ENCODE measurements around the gene DRC3.
A peak's percentile ranks its signal among the peaks of the same experiment; 100 is the strongest.

Gene DRC3

DNA sequence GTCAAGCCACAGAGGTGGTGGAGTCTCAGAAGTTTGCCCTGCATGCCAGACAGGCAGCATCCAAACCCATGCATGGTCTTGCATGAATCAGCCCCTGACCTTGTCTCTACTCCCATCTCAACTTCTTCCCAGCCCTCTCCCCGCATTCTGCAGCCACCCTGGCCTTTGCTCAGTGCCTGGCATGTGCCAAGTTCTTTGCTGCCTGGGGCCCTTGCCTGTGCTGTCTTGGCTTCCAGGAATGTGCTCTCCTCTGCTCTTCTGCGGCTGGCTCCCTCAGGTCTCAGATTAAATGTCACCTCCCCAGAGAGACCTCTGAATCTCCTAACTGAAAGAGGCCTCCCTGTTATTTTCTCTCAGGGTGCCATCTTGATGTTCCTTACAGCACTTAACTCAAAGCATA lies 17.6 kb downstream of the DRC3 start:
- Histone ChIP-seq H2BK120ac (ENCODE audit: low read depth, low read length) (no peak overlapping the region), H4K91ac (ENCODE audit: low read depth, low read length, poor library complexity) (no peak overlapping the region), H3K27ac (replicated peaks; ENCODE audit: low read length) (no peak overlapping the region), H3K9me3 (replicated peaks in 1 of 2; ENCODE audit: control insufficient read depth in 2 of 2, insufficient read depth in 1 of 2, low read depth in 1 of 2, low read length in 2 of 2) (no peaks in the 10 kb centered on the region), H3K4ac (ENCODE audit: low read length) (no peak overlapping the region), H3K36me3 (replicated peaks in 1 of 2; ENCODE audit: control insufficient read depth in 2 of 2, insufficient read depth in 2 of 2, low read length in 2 of 2) (no peaks in the 10 kb centered on the region), H3K4me1 (ENCODE audit: control insufficient read depth in 2 of 2, insufficient read depth in 1 of 2, low read depth in 1 of 2, low read length in 2 of 2) (peaks cover 5 to 6% of the 10 kb centered on the region in 2 donors), H3K4me2 (ENCODE audit: insufficient read depth, low read length, poor library complexity, severe bottlenecking) (no peak overlapping the region), H2BK5ac (ENCODE audit: low read length) (peak overlapping the region; percentile 21), H2AK5ac (ENCODE audit: low read depth, low read length) (no peak overlapping the region), H3K9ac (ENCODE audit: low read depth, low read length, poor library complexity) (no peak overlapping the region), H2BK15ac (ENCODE audit: low read length) (no peak overlapping the region), H3K4me3 (ENCODE audit: low read length in 2 of 2) (no peak overlapping the region), H3K27me3 (ENCODE audit: control insufficient read depth in 3 of 3, insufficient read depth in 3 of 3, low read depth in 1 of 3, low read length in 3 of 3) (peaks cover 0 to 6% (median 0%) of the 10 kb centered on the region in 3 experiments), H3K14ac (ENCODE audit: low read length) (no peak overlapping the region), H2BK12ac (ENCODE audit: low read length) (no peak overlapping the region), H3K18ac (ENCODE audit: low read length) (no peak overlapping the region), H2AFZ (ENCODE audit: low read length) (no peak overlapping the region), H3K23ac (ENCODE audit: low read depth, low read length, poor library complexity) (no peak overlapping the region), H4K8ac (ENCODE audit: low read depth, low read length) (no peak overlapping the region), H3K79me1 (ENCODE audit: low read depth, low read length) (no peaks in the 10 kb centered on the region)
- no peak for DNase-seq (ENCODE audit: low spot score)
- WGBS, 2 donors (ENCODE audit: extremely low coverage in 2 of 2, insufficient read length in 2 of 2, insufficient replicate concordance in 1 of 2): no CpG with 5 or more reads among the region's 2 CpGs

- DNase-seq (ENCODE audit: low spot score): no peak
- Histone ChIP-seq H2BK120ac (ENCODE audit: low read depth, low read length) (no peak overlapping the region), H2BK5ac (ENCODE audit: low read length) (no peak overlapping the region), H3K36me3 (replicated peaks in 1 of 2; ENCODE audit: control insufficient read depth in 2 of 2, insufficient read depth in 2 of 2, low read length in 2 of 2) (no peaks in the 10 kb centered on the region), H4K91ac (ENCODE audit: low read depth, low read length, poor library complexity) (no peak overlapping the region), H3K4ac (ENCODE audit: low read length) (no peak overlapping the region), H2AK5ac (ENCODE audit: low read depth, low read length) (peak overlapping the region; percentile 69), H3K27ac (replicated peaks; ENCODE audit: low read length) (no peak overlapping the region), H3K23ac (ENCODE audit: low read depth, low read length, poor library complexity) (no peak overlapping the region), H2BK12ac (ENCODE audit: low read length) (no peak overlapping the region), H3K9me3 (replicated peaks in 1 of 2; ENCODE audit: control insufficient read depth in 2 of 2, insufficient read depth in 1 of 2, low read depth in 1 of 2, low read length in 2 of 2) (no peaks in the 10 kb centered on the region), H3K9ac (ENCODE audit: low read depth, low read length, poor library complexity) (no peak overlapping the region), H3K4me3 (ENCODE audit: low read length in 2 of 2) (no peak overlapping the region), H3K18ac (ENCODE audit: low read length) (no peak overlapping the region), H3K79me1 (ENCODE audit: low read depth, low read length) (no peaks in the 10 kb centered on the region), H3K4me2 (ENCODE audit: insufficient read depth, low read length, poor library complexity, severe bottlenecking) (no peak overlapping the region), H2AFZ (ENCODE audit: low read length) (no peak overlapping the region), H3K27me3 (ENCODE audit: control insufficient read depth in 3 of 3, insufficient read depth in 3 of 3, low read depth in 1 of 3, low read length in 3 of 3) (peaks cover 0 to 6% (median 0%) of the 10 kb centered on the region in 3 experiments), H4K8ac (ENCODE audit: low read depth, low read length) (no peak overlapping the region), H3K4me1 (ENCODE audit: control insufficient read depth in 2 of 2, insufficient read depth in 1 of 2, low read depth in 1 of 2, low read length in 2 of 2) (peaks cover 6 to 9% of the 10 kb centered on the region in 2 donors), H2BK15ac (ENCODE audit: low read length) (peak overlapping the region; percentile 42), H3K14ac (ENCODE audit: low read length) (no peak overlapping the region)
- no CpG with 5 or more reads among the region's 2 CpGs for WGBS, 2 donors (ENCODE audit: extremely low coverage in 2 of 2, insufficient read length in 2 of 2, insufficient replicate concordance in 1 of 2)
These were observed 20.7 kb downstream of the DRC3 start for GRCh38 chr17:17993366-17993765.

DNA sequence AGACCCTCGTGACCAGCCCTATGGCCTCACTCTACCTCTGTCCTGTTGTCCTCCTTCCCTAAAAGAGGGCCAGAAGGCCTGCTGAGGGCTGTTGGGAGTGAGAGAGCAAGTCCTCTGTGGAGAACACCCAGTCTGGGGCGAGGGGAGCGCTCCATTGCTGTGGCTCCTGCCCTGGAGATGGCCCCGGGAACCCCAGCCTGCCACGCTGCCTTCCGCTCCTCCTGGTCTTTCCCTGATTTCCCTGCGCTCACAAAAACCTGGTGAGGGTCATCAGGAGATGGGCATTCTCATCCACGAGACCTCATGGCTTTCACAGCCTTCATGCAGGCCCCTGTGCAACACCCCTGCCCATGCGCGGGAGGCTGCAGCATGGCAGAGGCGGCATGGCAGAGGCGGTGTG lies 21.2 kb downstream of the DRC3 start:
- Histone ChIP-seq H3K18ac (ENCODE audit: low read length) (peak overlapping the region; percentile 58), H3K4ac (ENCODE audit: low read length) (no peak overlapping the region), H3K27ac (replicated peaks; ENCODE audit: low read length) (no peak overlapping the region), H3K27me3 (ENCODE audit: control insufficient read depth in 3 of 3, insufficient read depth in 3 of 3, low read depth in 1 of 3, low read length in 3 of 3) (peaks cover 0 to 6% (median 0%) of the 10 kb centered on the region in 3 experiments), H2BK12ac (ENCODE audit: low read length) (no peak overlapping the region), H2BK15ac (ENCODE audit: low read length) (peak overlapping the region; percentile 42), H3K36me3 (replicated peaks in 1 of 2; ENCODE audit: control insufficient read depth in 2 of 2, insufficient read depth in 2 of 2, low read length in 2 of 2) (no peaks in the 10 kb centered on the region), H4K8ac (ENCODE audit: low read depth, low read length) (no peak overlapping the region), H3K4me2 (ENCODE audit: insufficient read depth, low read length, poor library complexity, severe bottlenecking) (no peak overlapping the region), H3K9me3 (replicated peaks in 1 of 2; ENCODE audit: control insufficient read depth in 2 of 2, insufficient read depth in 1 of 2, low read depth in 1 of 2, low read length in 2 of 2) (no peaks in the 10 kb centered on the region), H3K14ac (ENCODE audit: low read length) (peak overlapping the region; percentile 0), H3K23ac (ENCODE audit: low read depth, low read length, poor library complexity) (peak overlapping the region; percentile 20), H3K9ac (ENCODE audit: low read depth, low read length, poor library complexity) (no peak overlapping the region), H3K4me1 (ENCODE audit: control insufficient read depth in 2 of 2, insufficient read depth in 1 of 2, low read depth in 1 of 2, low read length in 2 of 2) (peaks cover 6 to 9% of the 10 kb centered on the region in 2 donors), H3K4me3 (ENCODE audit: low read length in 2 of 2) (no peak overlapping the region), H2BK120ac (ENCODE audit: low read depth, low read length) (no peak overlapping the region), H2AK5ac (ENCODE audit: low read depth, low read length) (peak overlapping the region; percentile 69), H2AFZ (ENCODE audit: low read length) (peak overlapping the region; percentile 74), H4K91ac (ENCODE audit: low read depth, low read length, poor library complexity) (no peak overlapping the region), H3K79me1 (ENCODE audit: low read depth, low read length) (no peaks in the 10 kb centered on the region), H2BK5ac (ENCODE audit: low read length) (no peak overlapping the region)
- WGBS, 2 donors (ENCODE audit: extremely low coverage in 2 of 2, insufficient read length in 2 of 2, insufficient replicate concordance in 1 of 2): no CpG with 5 or more reads among the region's 12 CpGs
- no peak for DNase-seq (ENCODE audit: low spot score)

GRCh38 chr17:17994271-17995069 lies 21.8 kb downstream of the DRC3 start:
- Histone ChIP-seq H2AK5ac (ENCODE audit: low read depth, low read length) (peak overlapping the region; percentile 69), H3K79me1 (ENCODE audit: low read depth, low read length) (no peaks in the 10 kb centered on the region), H3K4ac (ENCODE audit: low read length) (no peak overlapping the region), H3K4me3 (ENCODE audit: low read length in 2 of 2) (no peak overlapping the region), H3K4me1 (ENCODE audit: control insufficient read depth in 2 of 2, insufficient read depth in 1 of 2, low read depth in 1 of 2, low read length in 2 of 2) (peaks cover 7 to 9% of the 10 kb centered on the region in 2 donors), H2BK15ac (ENCODE audit: low read length) (peak overlapping the region; percentile 42), H4K8ac (ENCODE audit: low read depth, low read length) (no peak overlapping the region), H2BK5ac (ENCODE audit: low read length) (no peak overlapping the region), H3K27me3 (ENCODE audit: control insufficient read depth in 3 of 3, insufficient read depth in 3 of 3, low read depth in 1 of 3, low read length in 3 of 3) (peaks cover 0 to 6% (median 0%) of the 10 kb centered on the region in 3 experiments), H3K9me3 (replicated peaks in 1 of 2; ENCODE audit: control insufficient read depth in 2 of 2, insufficient read depth in 1 of 2, low read depth in 1 of 2, low read length in 2 of 2) (no peaks in the 10 kb centered on the region), H3K4me2 (ENCODE audit: insufficient read depth, low read length, poor library complexity, severe bottlenecking) (no peak overlapping the region), H3K9ac (ENCODE audit: low read depth, low read length, poor library complexity) (no peak overlapping the region), H2BK12ac (ENCODE audit: low read length) (peak overlapping the region; percentile 44), H2BK120ac (ENCODE audit: low read depth, low read length) (no peak overlapping the region), H3K23ac (ENCODE audit: low read depth, low read length, poor library complexity) (peak overlapping the region; percentile 20), H4K91ac (ENCODE audit: low read depth, low read length, poor library complexity) (no peak overlapping the region), H3K36me3 (replicated peaks in 1 of 2; ENCODE audit: control insufficient read depth in 2 of 2, insufficient read depth in 2 of 2, low read length in 2 of 2) (no peaks in the 10 kb centered on the region), H3K27ac (replicated peaks; ENCODE audit: low read length) (no peak overlapping the region), H2AFZ (ENCODE audit: low read length) (peak overlapping the region; percentile 74), H3K14ac (ENCODE audit: low read length) (peak overlapping the region; percentile 14), H3K18ac (ENCODE audit: low read length) (peak overlapping the region; percentile 58)
- WGBS, 2 donors (ENCODE audit: extremely low coverage in 2 of 2, insufficient read length in 2 of 2, insufficient replicate concordance in 1 of 2): no CpG with 5 or more reads among the region's 18 CpGs
- no peak for DNase-seq (ENCODE audit: low spot score)

All from neuronal stem cell (in vitro differentiated cells).